OCI-LY7 (cell line): ENCODE measurements around the gene RBBP8NL. TPM values are rescaled to one million over a fixed set of nuclear protein-coding genes. Genes with fewer than 3 reads are reported as not detected.

Experiments used
- BruUV-seq: library from RNA; stranded (reverse); fragments of 400-500 nt; replicated peaks from 2 replicates; lab custom pipeline; 2021; lab: Mats Ljungman, UMichigan
- CTCF ChIA-PET: fragments of 300-600 bp; sonication (Branson Sonifier 250); formaldehyde crosslinking; loops from one replicate; lab custom pipeline; 2022; ENCODE audit warnings: antibody characterized with exemption; ENCODE audit not compliant: unreplicated experiment; lab: Charles Lee
- POLR2A ChIA-PET: fragments of 300-600 bp; sonication (Branson Sonifier 250); formaldehyde crosslinking; loops from one replicate; lab custom pipeline; 2022; ENCODE audit warnings: antibody characterized with exemption; lab: Charles Lee
- DNase-seq: peaks from one replicate; pipeline ENCODE4 v3.0.0-alpha.2; 2015; ENCODE audit warnings: low spot score
- H2AFZ ChIP-seq: fragments of 200-600 bp; sonication (generic), shearing (Covaris generic); 2 replicates; pipeline ENCODE4 v1.6.1; 2014; ENCODE audit warnings: mild to moderate bottlenecking, antibody characterized with exemption, low read length, moderate library complexity
- H3K27ac ChIP-seq: fragments of 200-600 bp; sonication (generic); 2 replicates; pipeline ENCODE4 v1.5.1; 2014; ENCODE audit warnings: mixed run types, low read depth, mild to moderate bottlenecking, moderate library complexity, low read length, inconsistent platforms; ENCODE audit not compliant: poor library complexity, severe bottlenecking
- H3K36me3 ChIP-seq: fragments of 200-600 bp; sonication (generic); 2 replicates; pipeline ENCODE4 v1.6.1; 2014; ENCODE audit warnings: mild to moderate bottlenecking, antibody characterized with exemption, low read length, moderate library complexity, mixed read lengths; ENCODE audit not compliant: insufficient read depth
- H3K4me1 ChIP-seq: fragments of 200-600 bp; sonication (generic); 2 replicates; pipeline ENCODE4 v1.5.1; 2014; ENCODE audit warnings: mild to moderate bottlenecking, low read length; ENCODE audit not compliant: insufficient read depth, poor library complexity, severe bottlenecking
- H3K4me2 ChIP-seq: fragments of 200-600 bp; sonication (generic); 2 replicates; pipeline ENCODE4 v1.6.1; 2014; ENCODE audit warnings: mild to moderate bottlenecking, low read length
- H3K4me3 ChIP-seq: fragments of 200-600 bp; sonication (generic); 2 replicates; pipeline ENCODE4 v1.5.1; 2014; ENCODE audit warnings: mild to moderate bottlenecking, low read depth, low read length; ENCODE audit not compliant: poor library complexity, severe bottlenecking
- H3K79me2 ChIP-seq: fragments of 200-600 bp; sonication (generic); 2 replicates; pipeline ENCODE4 v1.6.1; 2016; ENCODE audit warnings: low read depth, mild to moderate bottlenecking, low read length, moderate library complexity, mixed read lengths; ENCODE audit not compliant: insufficient read depth
- H3K9me2 ChIP-seq: fragments of 200-600 bp; sonication (generic); 2 replicates; pipeline ENCODE4 v1.6.1; 2016; ENCODE audit warnings: mild to moderate bottlenecking, low read length, mixed read lengths; ENCODE audit not compliant: insufficient read depth
- H3K9me3 ChIP-seq: fragments of 200-600 bp; sonication (generic); 2 replicates; pipeline ENCODE4 v1.6.1; 2014; ENCODE audit warnings: mild to moderate bottlenecking, mixed run types, low read length, mixed read lengths
- H4K20me1 ChIP-seq: fragments of 200-600 bp; sonication (generic); 2 replicates; pipeline ENCODE4 v1.6.1; 2014; ENCODE audit warnings: mild to moderate bottlenecking, antibody characterized with exemption, low read length, moderate library complexity, mixed read lengths; ENCODE audit not compliant: insufficient read depth
- CTCF ChIP-seq: fragments of 200-600 bp; sonication (generic); conservative IDR thresholded peaks from 2 replicates; pipeline ENCODE4 v1.5.1; 2014; ENCODE audit warnings: mild to moderate bottlenecking, antibody characterized with exemption, low read length, moderate library complexity, mixed read lengths
- EZH2phosphoT487 ChIP-seq: fragments of 200-600 bp; sonication (generic); IDR thresholded peaks from 2 replicates; pipeline ENCODE4 v1.6.1; 2018; ENCODE audit warnings: low read depth, borderline replicate concordance, mild to moderate bottlenecking, mixed run types, antibody characterized with exemption, low read length, moderate library complexity, mixed read lengths
- intact Hi-C: fragments of 100-400 bp; cut with micrococcal nuclease; formaldehyde crosslinking; loops from one replicate; pipeline ENCODE4 v1.10.0; 2022; ENCODE audit not compliant: unreplicated experiment
- total RNA-seq, 2 experiments: library from RNA; depleted of rRNA in 1 of 2; stranded (reverse); fragments of >200 nt in 1 of 2; shearing (Covaris generic) in 1 of 2; gene quantifications; 2 replicates each; pipeline ENCODE4 v1.2.3, GENCODE V29; 2014 to 2022

The RBBP8NL gene
- total RNA-seq, 2 experiments from 2014 or later, result not detected

GRCh38 chr20:62408640-62409039 lies 18.7 kb downstream of the RBBP8NL start:
- intact Hi-C loops, result loop anchor here (5.0 to 10.0 kb wide), 2 partner anchors 344 to 384 kb away; partner anchors contain the start of gene TAF4
- H3K27ac ChIP-seq, result no peak overlapping the region
- peaks cover 42% of the 10 kb centered on the region for H3K4me1 ChIP-seq
- no TSS peak for BruUV-seq
- H3K4me3 ChIP-seq, result no peak overlapping the region
- DNase-seq, result no peak
- CTCF ChIA-PET, result no interaction called here
- H3K79me2 ChIP-seq, result peaks cover 7% of the 10 kb centered on the region; the same call in 1 of the 2 replicates
- POLR2A ChIA-PET, result no interaction called here
- H3K9me3 ChIP-seq, result no peaks in the 10 kb centered on the region
- H3K36me3 ChIP-seq, result no peaks in the 10 kb centered on the region
- H2AFZ ChIP-seq, result no peak overlapping the region
- H4K20me1 ChIP-seq, result no peaks in the 10 kb centered on the region
- no peaks in the 10 kb centered on the region for H3K9me2 ChIP-seq
- TF ChIP-seq CTCF (no peak), EZH2phosphoT487 (no peak)
- H3K4me2 ChIP-seq, result no peak overlapping the region

GRCh38 chr20:62408055-62408454 lies 19.3 kb downstream of the RBBP8NL start:
- Histone ChIP-seq H4K20me1 (no peaks in the 10 kb centered on the region), H3K4me1 (peaks cover 42% of the 10 kb centered on the region), H3K36me3 (no peaks in the 10 kb centered on the region; the same call in 1 of the 2 replicates), H2AFZ (peak overlapping the region; percentile 65; the same call in 1 of the 2 replicates), H3K9me3 (no peaks in the 10 kb centered on the region), H3K4me2 (peak overlapping the region; percentile 82), H3K79me2 (peaks cover 7% of the 10 kb centered on the region; the same call in 1 of the 2 replicates), H3K27ac (peak overlapping the region; percentile 69), H3K4me3 (peak overlapping the region; percentile 66), H3K9me2 (no peaks in the 10 kb centered on the region)
- intact Hi-C loops, result loop anchor here (5.0 to 10.0 kb wide), 2 partner anchors 343 to 384 kb away; partner anchors contain the start of gene TAF4
- BruUV-seq, result no TSS peak
- POLR2A ChIA-PET, result no interaction called here
- CTCF ChIA-PET, result no interaction called here
- no peak for DNase-seq
- TF ChIP-seq EZH2phosphoT487 (no peak), CTCF (no peak)
